Activated CD4-positive, alpha-beta memory T cell treated with anti-CD3 and anti-CD28 coated beads, Interleukin-2, amount 10 ng/mL, durations not matched to agents 7 days and 5 days (primary cell): ENCODE data around the gene POU3F4. TPM values are rescaled to one million over a fixed set of nuclear protein-coding genes. Genes with fewer than 3 reads are reported as not detected.

Source experiments
- CTCF ChIA-PET: fragments of 350-600 bp; sonication (Branson Sonifier 250); formaldehyde crosslinking; loops from one replicate; lab custom pipeline; 2021; ENCODE audit warnings: antibody characterized with exemption, inconsistent platforms; lab: Charles Lee
- POLR2A ChIA-PET: fragments of 350-600 bp; sonication (Branson Sonifier 250); formaldehyde crosslinking; loops from one replicate; lab custom pipeline; 2021; ENCODE audit warnings: antibody characterized with exemption; lab: Charles Lee
- DNase-seq: peaks from one replicate; pipeline ENCODE4 v3.0.0-alpha.2; 2020
- H3K27ac Mint-ChIP-seq: one replicate; pipeline ENCODE4 v1.8.0; 2021; ENCODE audit warnings: mild to moderate bottlenecking, mixed read lengths
- H3K27me3 Mint-ChIP-seq: one replicate; pipeline ENCODE4 v1.8.0; 2021; ENCODE audit warnings: mixed read lengths
- H3K36me3 Mint-ChIP-seq: one replicate; pipeline ENCODE4 v1.8.0; 2021; ENCODE audit warnings: low read depth, mixed read lengths
- H3K4me1 Mint-ChIP-seq: one replicate; pipeline ENCODE4 v1.8.0; 2021; ENCODE audit warnings: mixed read lengths
- H3K4me3 Mint-ChIP-seq: one replicate; pipeline ENCODE4 v1.8.0; 2021; ENCODE audit warnings: mild to moderate bottlenecking, mixed read lengths
- H3K9me3 Mint-ChIP-seq: one replicate; pipeline ENCODE4 v1.8.0; 2021; ENCODE audit warnings: mixed read lengths
- total RNA-seq, 2 experiments: library from RNA; stranded (reverse); gene quantifications; one replicate each; pipeline ENCODE4 v1.2.3, GENCODE V29; 2021

The POU3F4 gene
- total RNA-seq, 2 experiments from 2014 or later: not detected

- Mint-ChIP-seq H3K27me3 (no peaks in the 10 kb centered on the region), H3K36me3 (no peaks in the 10 kb centered on the region), H3K9me3 (no peaks in the 10 kb centered on the region), H3K4me3 (no peak overlapping the region), H3K27ac (no peak overlapping the region), H3K4me1 (no peaks in the 10 kb centered on the region)
- CTCF ChIA-PET: no interaction called here
- DNase-seq: no peak
- POLR2A ChIA-PET: no interaction called here
Observed at GRCh38 chrX:83529950-83530349, 21.9 kb downstream of the POU3F4 start.

GRCh38 chrX:83535417-83536196 is 27.5 kb downstream of the POU3F4 start:
- H3K4me3 Mint-ChIP-seq: peak overlapping the region; percentile 52
- no peaks in the 10 kb centered on the region for H3K4me1 Mint-ChIP-seq
- ChIA-PET CTCF (no interaction called here), POLR2A (no interaction called here)
- H3K27ac Mint-ChIP-seq: no peak overlapping the region
- H3K9me3 Mint-ChIP-seq: no peaks in the 10 kb centered on the region
- H3K36me3 Mint-ChIP-seq: no peaks in the 10 kb centered on the region
- no peaks in the 10 kb centered on the region for H3K27me3 Mint-ChIP-seq
- no peak for DNase-seq
